Measurements from ENCODE around the gene NCOA3. TPM values are rescaled to one million over a fixed set of nuclear protein-coding genes. Genes with fewer than 3 reads are reported as not detected.

The NCOA3 gene
- total RNA-seq, 2 experiments from 2014 or later, result 48.3 to 53.2 TPM

GRCh38 chr20:47479506-47479905 lies 22.2 kb upstream of the NCOA3 start:
- no peaks in the 10 kb centered on the region for H3K9me3 Mint-ChIP-seq
- CTCF ChIA-PET, result interaction anchor here (0.6 kb wide), 1 partner anchor 281 kb away, joined by 3 read pairs; no protein-coding TSS in a partner anchor

GRCh38 chr20:47480239-47480638 lies 21.4 kb upstream of the NCOA3 start:
- H3K4me1 Mint-ChIP-seq (ENCODE audit: low read depth), result peaks cover 5% of the 10 kb centered on the region
- H3K27me3 Mint-ChIP-seq (ENCODE audit: low read depth), result no peaks in the 10 kb centered on the region
- H3K9me3 Mint-ChIP-seq, result no peaks in the 10 kb centered on the region
- intact Hi-C loops (cut with micrococcal nuclease), result no loop called here
- no peak overlapping the region for H3K4me3 Mint-ChIP-seq
- no peak overlapping the region for H3K27ac Mint-ChIP-seq
- no peak for DNase-seq
- no peaks in the 10 kb centered on the region for H3K36me3 Mint-ChIP-seq (ENCODE audit: low read depth)
- CTCF ChIA-PET, result interaction anchor here (0.8 kb wide), 1 partner anchor 96 kb away, joined by 3 read pairs; no protein-coding TSS in a partner anchor

More at GRCh38 chr20:47479506-47479905, 22.2 kb upstream of the NCOA3 start:
- no peaks in the 10 kb centered on the region for H3K27me3 Mint-ChIP-seq (ENCODE audit: low read depth)
- peaks cover under 1% of the 10 kb centered on the region for H3K4me1 Mint-ChIP-seq (ENCODE audit: low read depth)
- intact Hi-C loops (cut with micrococcal nuclease), result no loop called here
- no peak for DNase-seq
- no peak overlapping the region for H3K4me3 Mint-ChIP-seq
- no peak overlapping the region for H3K27ac Mint-ChIP-seq
- no peaks in the 10 kb centered on the region for H3K36me3 Mint-ChIP-seq (ENCODE audit: low read depth)

GRCh38 chr20:47480705-47481104 lies 21.0 kb upstream of the NCOA3 start:
- CTCF ChIA-PET, result interaction anchor here (0.8 kb wide), 1 partner anchor 97 kb away, joined by 3 read pairs; no protein-coding TSS in a partner anchor
- H3K4me1 Mint-ChIP-seq (ENCODE audit: low read depth), result peaks cover 10% of the 10 kb centered on the region
- intact Hi-C loops (cut with micrococcal nuclease), result no loop called here

DNA sequence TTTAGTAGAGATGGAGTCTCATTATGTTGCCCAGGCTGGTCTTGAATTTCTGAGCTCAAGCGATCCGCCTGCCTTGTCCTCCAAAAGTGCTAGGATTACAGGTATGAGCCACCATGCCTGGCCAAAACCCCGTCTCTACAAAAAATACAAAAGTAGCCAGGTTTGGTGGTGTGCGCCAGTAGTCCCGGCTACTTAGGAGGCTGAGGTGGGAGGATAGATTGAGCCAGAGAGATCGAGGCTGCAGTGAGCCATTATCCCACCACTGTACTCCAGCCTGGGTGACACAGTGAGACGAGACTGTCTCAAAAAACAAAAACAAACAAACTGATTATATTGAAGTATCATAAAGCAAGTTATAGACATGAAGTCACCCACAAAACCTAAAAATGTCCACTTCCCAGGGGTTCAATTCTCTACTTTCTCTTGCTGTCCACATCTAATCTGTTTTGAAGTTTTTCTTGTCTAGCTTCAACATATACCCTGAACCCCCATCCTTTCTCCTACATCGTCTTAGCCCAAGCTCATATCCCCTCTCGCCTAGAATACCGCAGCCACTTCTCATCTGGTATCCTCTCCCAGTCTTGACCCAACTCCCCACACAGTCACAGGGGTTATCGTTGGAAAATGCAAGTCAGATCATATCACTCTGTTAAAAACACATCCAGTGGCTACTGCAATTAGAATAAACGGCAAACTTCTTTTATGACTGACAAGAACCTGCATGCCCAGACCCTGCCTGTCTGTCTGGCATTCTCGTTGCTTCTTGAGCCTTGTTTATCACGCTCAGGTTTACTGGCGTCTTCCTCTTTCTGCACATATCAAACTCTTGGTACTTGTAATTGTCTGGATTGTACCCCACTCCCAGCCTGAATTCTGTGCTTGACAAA lies 20.1 kb upstream of the NCOA3 start:
- intact Hi-C loops (cut with micrococcal nuclease), result no loop called here
- H3K27ac Mint-ChIP-seq, result no peak overlapping the region
- no peaks in the 10 kb centered on the region for H3K27me3 Mint-ChIP-seq (ENCODE audit: low read depth)
- no peak overlapping the region for H3K4me3 Mint-ChIP-seq
- H3K4me1 Mint-ChIP-seq (ENCODE audit: low read depth), result peaks cover 17% of the 10 kb centered on the region
- H3K9me3 Mint-ChIP-seq, result no peaks in the 10 kb centered on the region
- H3K36me3 Mint-ChIP-seq (ENCODE audit: low read depth), result no peaks in the 10 kb centered on the region
- no peak for DNase-seq
- CTCF ChIA-PET, result no interaction called here

More at GRCh38 chr20:47480705-47481104, 21.0 kb upstream of the NCOA3 start:
- no peaks in the 10 kb centered on the region for H3K36me3 Mint-ChIP-seq (ENCODE audit: low read depth)
- H3K27ac Mint-ChIP-seq, result no peak overlapping the region
- H3K4me3 Mint-ChIP-seq, result no peak overlapping the region
- H3K9me3 Mint-ChIP-seq, result no peaks in the 10 kb centered on the region
- DNase-seq, result no peak
- H3K27me3 Mint-ChIP-seq (ENCODE audit: low read depth), result no peaks in the 10 kb centered on the region

DNA sequence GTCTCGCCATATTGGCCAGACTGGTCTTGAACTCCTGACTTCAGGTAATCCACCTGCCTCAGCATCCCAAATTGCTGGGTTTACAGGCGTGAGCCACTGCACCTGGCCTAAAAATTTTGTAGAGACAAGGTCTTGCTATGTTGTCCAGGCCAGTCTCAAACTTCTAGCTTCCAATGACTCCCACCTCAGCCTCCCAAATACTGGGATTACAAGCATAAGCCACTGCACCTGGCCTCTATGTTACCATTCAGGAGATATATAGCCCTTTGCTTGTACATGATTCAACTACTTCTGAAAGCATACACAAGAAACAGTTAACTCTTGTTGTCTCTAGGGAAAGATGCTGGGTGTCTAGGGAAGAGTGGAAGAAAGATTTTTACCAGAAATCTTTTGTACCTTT lies 19.0 kb upstream of the NCOA3 start:
- Mint-ChIP-seq H3K36me3 (ENCODE audit: low read depth) (no peaks in the 10 kb centered on the region), H3K27ac (no peak overlapping the region), H3K9me3 (no peaks in the 10 kb centered on the region), H3K27me3 (ENCODE audit: low read depth) (no peaks in the 10 kb centered on the region), H3K4me1 (ENCODE audit: low read depth) (peaks cover 28% of the 10 kb centered on the region), H3K4me3 (no peak overlapping the region)
- intact Hi-C loops (cut with micrococcal nuclease), result no loop called here
- CTCF ChIA-PET, result no interaction called here
- no peak for DNase-seq

DNA sequence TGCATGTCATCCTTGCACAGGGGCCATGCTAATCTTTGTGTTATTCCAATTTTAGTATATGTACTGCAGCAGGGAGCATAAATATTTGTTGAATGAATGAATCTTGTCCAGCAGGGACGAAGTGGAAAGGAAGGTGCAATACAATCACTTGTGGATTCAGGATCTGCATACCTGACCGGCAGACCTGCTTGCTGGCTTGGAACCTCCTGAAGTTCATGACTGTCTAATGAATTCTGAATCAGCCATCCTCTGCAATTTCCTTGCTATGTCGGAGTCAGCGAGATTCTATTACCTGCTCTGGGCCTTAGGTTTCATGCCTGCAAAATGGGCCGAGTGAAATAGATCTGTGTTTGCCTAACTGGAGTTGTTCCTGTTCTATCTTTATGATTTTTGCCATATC lies 17.4 kb upstream of the NCOA3 start:
- Mint-ChIP-seq H3K4me3 (no peak overlapping the region), H3K4me1 (ENCODE audit: low read depth) (peaks cover 41% of the 10 kb centered on the region), H3K36me3 (ENCODE audit: low read depth) (no peaks in the 10 kb centered on the region), H3K27me3 (ENCODE audit: low read depth) (no peaks in the 10 kb centered on the region), H3K9me3 (no peaks in the 10 kb centered on the region), H3K27ac (no peak overlapping the region)
- no peak for DNase-seq
- CTCF ChIA-PET, result interaction anchor here (0.6 to 1.0 kb wide), 2 partner anchors 13 to 23 kb away, joined by 3 read pairs; no protein-coding TSS in a partner anchor
- intact Hi-C loops (cut with micrococcal nuclease), result no loop called here

DNA sequence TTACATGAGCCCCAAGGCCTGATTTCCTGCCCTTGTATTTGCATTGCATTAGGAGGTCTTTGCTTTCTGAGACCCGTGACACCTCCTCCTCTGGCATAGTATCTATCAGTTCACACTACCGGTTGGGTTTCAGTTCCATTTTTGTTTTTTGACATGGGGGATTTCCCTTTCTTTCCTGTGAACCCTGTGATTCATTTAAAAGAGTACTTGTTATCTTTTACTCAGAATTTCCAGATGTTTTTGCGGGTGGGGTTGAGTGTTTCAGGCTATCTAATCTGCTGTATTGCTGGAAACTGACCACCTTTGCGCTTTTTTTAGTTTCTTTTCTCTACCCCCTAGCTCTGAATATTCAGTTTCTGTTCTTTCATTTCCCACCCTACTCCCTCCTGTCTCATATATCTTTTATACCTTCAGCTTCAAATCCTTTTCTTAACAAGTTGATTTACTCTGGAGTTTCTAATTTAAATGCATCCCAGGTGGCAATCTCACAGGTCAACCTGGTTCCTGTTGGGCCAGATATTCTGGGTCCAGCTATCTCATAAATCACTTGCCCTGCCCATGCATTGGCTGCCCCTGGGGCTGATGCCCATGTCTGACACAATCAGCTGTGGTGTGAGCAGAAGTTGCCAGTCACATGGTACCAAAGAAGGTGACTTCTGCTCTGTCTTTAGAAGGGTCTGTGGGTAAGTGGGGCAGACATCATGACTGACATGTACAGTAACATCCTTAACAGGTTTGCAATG lies 14.3 kb upstream of the NCOA3 start:
- Mint-ChIP-seq H3K4me3 (peak overlapping the region; percentile 58), H3K36me3 (ENCODE audit: low read depth) (no peaks in the 10 kb centered on the region), H3K27ac (peak overlapping the region; percentile 98), H3K4me1 (ENCODE audit: low read depth) (peaks cover 53% of the 10 kb centered on the region), H3K9me3 (no peaks in the 10 kb centered on the region), H3K27me3 (ENCODE audit: low read depth) (no peaks in the 10 kb centered on the region)
- intact Hi-C loops (cut with micrococcal nuclease), result loop anchor here (1.0 to 5.0 kb wide), 9 partner anchors 11 to 213 kb away; partner anchors contain the start of gene ZMYND8
- peak; percentile 72 for DNase-seq
- CTCF ChIA-PET, result interaction anchor here (0.7 to 2.7 kb wide), 10 partner anchors 10 to 134 kb away, joined by 3 to 11 read pairs (median 4); partner anchors contain the start of gene NCOA3

- H3K36me3 Mint-ChIP-seq (ENCODE audit: low read depth), result no peaks in the 10 kb centered on the region
- CTCF ChIA-PET, result interaction anchor here (0.8 to 1.0 kb wide), 2 partner anchors 20 to 30 kb away, joined by 3 to 4 read pairs; no protein-coding TSS in a partner anchor
- no peaks in the 10 kb centered on the region for H3K9me3 Mint-ChIP-seq
- H3K4me3 Mint-ChIP-seq, result no peak overlapping the region
- peak overlapping the region; percentile 98 for H3K27ac Mint-ChIP-seq
- H3K27me3 Mint-ChIP-seq (ENCODE audit: low read depth), result no peaks in the 10 kb centered on the region
- peaks cover 73% of the 10 kb centered on the region for H3K4me1 Mint-ChIP-seq (ENCODE audit: low read depth)
- intact Hi-C loops (cut with micrococcal nuclease), result loop anchor here (5.0 kb wide), 1 partner anchor 132 kb away; the partner anchor contains the start of gene ZMYND8
- peak; percentile 60 for DNase-seq
Measured at GRCh38 chr20:47489448-47489872, 12.2 kb upstream of the NCOA3 start.

DNA sequence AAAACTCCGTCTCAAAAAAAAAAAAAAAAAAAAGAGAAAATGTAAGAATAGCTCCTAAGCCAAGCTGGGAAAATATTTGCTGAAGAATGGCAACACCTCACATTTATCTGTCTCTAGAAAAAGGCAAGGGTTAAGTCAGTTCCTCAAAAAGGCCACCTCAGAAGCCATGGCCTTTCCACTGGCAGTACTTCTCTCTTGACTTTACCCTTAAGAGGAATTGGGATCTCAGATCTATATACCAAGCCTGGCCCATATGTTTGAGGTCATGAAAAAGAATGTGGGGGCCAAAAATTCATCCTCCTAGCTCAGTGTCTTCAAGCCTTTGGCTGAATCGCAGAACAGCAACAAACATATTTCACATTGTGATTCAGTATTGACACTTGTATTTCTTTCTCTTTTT lies 10.9 kb upstream of the NCOA3 start:
- Mint-ChIP-seq H3K4me3 (no peak overlapping the region), H3K27me3 (ENCODE audit: low read depth) (no peaks in the 10 kb centered on the region), H3K36me3 (ENCODE audit: low read depth) (no peaks in the 10 kb centered on the region), H3K9me3 (no peaks in the 10 kb centered on the region), H3K27ac (peak overlapping the region; percentile 30), H3K4me1 (ENCODE audit: low read depth) (peaks cover 68% of the 10 kb centered on the region)
- no peak for DNase-seq
- intact Hi-C loops (cut with micrococcal nuclease), result no loop called here
- CTCF ChIA-PET, result interaction anchor here (1.1 kb wide), 1 partner anchor 107 kb away, joined by 4 read pairs; no protein-coding TSS in a partner anchor

- peak overlapping the region; percentile 18 for H3K27ac Mint-ChIP-seq
- no peak for DNase-seq
- H3K4me3 Mint-ChIP-seq, result no peak overlapping the region
- peaks cover 61% of the 10 kb centered on the region for H3K4me1 Mint-ChIP-seq (ENCODE audit: low read depth)
- intact Hi-C loops (cut with micrococcal nuclease), result no loop called here
- CTCF ChIA-PET, result interaction anchor here (0.6 to 1.4 kb wide), 2 partner anchors 11 to 111 kb away, joined by 3 to 8 read pairs; partner anchors contain the start of gene NCOA3
- no peaks in the 10 kb centered on the region for H3K36me3 Mint-ChIP-seq (ENCODE audit: low read depth)
- H3K9me3 Mint-ChIP-seq, result peaks cover 2% of the 10 kb centered on the region
- H3K27me3 Mint-ChIP-seq (ENCODE audit: low read depth), result no peaks in the 10 kb centered on the region
Measured at GRCh38 chr20:47492284-47492683, 9.4 kb upstream of the NCOA3 start.

- Mint-ChIP-seq H3K4me1 (ENCODE audit: low read depth) (peaks cover 62% of the 10 kb centered on the region), H3K27ac (peak overlapping the region; percentile 62), H3K9me3 (peaks cover 2% of the 10 kb centered on the region), H3K4me3 (peak overlapping the region; percentile 26), H3K27me3 (ENCODE audit: low read depth) (no peaks in the 10 kb centered on the region), H3K36me3 (ENCODE audit: low read depth) (no peaks in the 10 kb centered on the region)
- peak; percentile 81 for DNase-seq
- intact Hi-C loops (cut with micrococcal nuclease), result no loop called here
- CTCF ChIA-PET, result interaction anchor here (0.6 to 1.4 kb wide), 7 partner anchors 8 to 296 kb away, joined by 3 to 8 read pairs (median 3); partner anchors contain the start of gene NCOA3
Measured at GRCh38 chr20:47493175-47493962, 8.3 kb upstream of the NCOA3 start.

Measured in activated naive CD4-positive, alpha-beta T cell treated with anti-CD3 and anti-CD28 coated beads for 36 hours (primary cell).